ENCODE results near the gene AGAP3.

Gene AGAP3

DNA sequence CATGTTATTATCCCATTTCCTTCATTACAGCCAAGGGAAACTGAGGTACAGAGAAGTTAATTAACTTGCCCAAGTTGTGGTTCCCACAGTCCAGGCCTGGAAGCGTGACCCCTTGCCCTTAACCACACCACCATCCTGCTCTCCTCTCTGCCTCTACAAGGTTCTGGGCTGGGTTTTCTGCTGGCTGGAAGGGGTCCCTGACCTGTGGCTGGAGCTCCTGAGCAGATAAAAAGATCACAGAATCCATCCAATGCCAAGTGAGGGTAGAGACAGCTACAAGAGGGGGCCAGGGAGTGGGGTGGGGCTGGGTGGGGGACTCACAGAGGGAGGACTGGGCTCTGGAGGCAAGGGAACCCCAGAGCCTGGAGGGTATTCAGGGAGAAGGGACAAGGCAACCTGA is 91.0 kb downstream of the AGAP3 start:
- POLR2A ChIA-PET, result no interaction called here
- CTCF ChIA-PET, result interaction anchor here (1.4 to 3.5 kb wide), 6 partner anchors 10 to 214 kb away, joined by 3 to 12 read pairs (median 5); partner anchors contain the start of gene GBX1
- TF ChIP-seq, protein P1, sequence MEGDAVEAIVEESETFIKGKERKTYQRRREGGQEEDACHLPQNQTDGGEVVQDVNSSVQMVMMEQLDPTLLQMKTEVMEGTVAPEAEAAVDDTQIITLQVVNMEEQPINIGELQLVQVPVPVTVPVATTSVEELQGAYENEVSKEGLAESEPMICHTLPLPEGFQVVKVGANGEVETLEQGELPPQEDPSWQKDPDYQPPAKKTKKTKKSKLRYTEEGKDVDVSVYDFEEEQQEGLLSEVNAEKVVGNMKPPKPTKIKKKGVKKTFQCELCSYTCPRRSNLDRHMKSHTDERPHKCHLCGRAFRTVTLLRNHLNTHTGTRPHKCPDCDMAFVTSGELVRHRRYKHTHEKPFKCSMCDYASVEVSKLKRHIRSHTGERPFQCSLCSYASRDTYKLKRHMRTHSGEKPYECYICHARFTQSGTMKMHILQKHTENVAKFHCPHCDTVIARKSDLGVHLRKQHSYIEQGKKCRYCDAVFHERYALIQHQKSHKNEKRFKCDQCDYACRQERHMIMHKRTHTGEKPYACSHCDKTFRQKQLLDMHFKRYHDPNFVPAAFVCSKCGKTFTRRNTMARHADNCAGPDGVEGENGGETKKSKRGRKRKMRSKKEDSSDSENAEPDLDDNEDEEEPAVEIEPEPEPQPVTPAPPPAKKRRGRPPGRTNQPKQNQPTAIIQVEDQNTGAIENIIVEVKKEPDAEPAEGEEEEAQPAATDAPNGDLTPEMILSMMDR (IDR thresholded peaks at IDR 0.05; ENCODE audit: control extremely low read depth, extremely low read depth, low read depth, missing control alignments), result no peak
- DNase-seq (ENCODE audit: extremely low spot score), result no peak

DNA sequence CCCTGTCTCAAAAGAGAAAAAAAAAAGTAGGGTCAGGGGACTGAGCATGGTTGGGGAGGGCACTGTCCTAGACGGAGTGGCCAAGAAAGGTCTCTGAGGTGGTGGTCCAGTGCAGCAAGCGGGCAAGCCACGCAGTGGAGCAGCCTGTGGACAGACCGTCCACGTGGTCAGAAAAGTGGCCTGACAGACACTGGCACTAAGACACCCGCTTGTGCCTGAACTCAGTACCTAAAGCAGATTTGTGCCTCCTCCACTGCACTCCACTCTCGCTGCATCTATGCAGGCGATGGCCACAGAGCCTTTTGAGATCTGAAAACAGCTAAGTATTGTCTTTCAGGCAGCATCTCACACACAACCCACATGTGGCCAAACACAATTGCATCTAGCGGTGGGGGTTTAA is 92.0 kb downstream of the AGAP3 start:
- POLR2A ChIA-PET, result no interaction called here

DNA sequence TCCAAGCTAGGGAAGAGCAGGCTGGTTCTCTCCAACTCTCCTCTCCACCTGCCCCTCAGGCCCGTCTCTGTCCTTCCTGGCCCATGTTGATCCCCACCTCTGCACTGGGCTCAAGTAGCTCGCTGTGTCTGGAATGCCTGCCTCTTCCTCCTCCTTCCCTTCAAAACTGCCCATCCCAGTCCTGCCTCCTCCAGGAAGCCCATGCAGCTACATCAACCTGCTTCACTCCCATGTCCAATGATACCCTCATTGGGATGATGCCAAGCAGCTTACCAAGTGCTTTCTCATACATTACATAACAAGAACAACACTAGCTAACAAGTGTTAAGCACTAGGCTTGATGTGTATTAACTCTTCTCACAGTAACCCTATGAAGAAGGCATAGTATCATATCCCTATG is 92.6 kb downstream of the AGAP3 start:
- TF ChIP-seq, protein P1 (IDR thresholded peaks at IDR 0.05; ENCODE audit: control extremely low read depth, extremely low read depth, low read depth, missing control alignments), result no peak
- CTCF ChIA-PET, result interaction anchor here (0.7 to 2.0 kb wide), 5 partner anchors 8 to 58 kb away, joined by 3 to 9 read pairs (median 5); partner anchors contain the start of gene GBX1
- POLR2A ChIA-PET, result interaction anchor here (0.6 kb wide), 1 partner anchor 48 kb away, joined by 3 read pairs; the partner anchor contains the start of gene ABCF2
- no peak for DNase-seq (ENCODE audit: extremely low spot score)

More for the DNA sequence above, 92.0 kb downstream of the AGAP3 start:
- TF ChIP-seq, protein P1 (IDR thresholded peaks at IDR 0.05; ENCODE audit: control extremely low read depth, extremely low read depth, low read depth, missing control alignments), result no peak
- CTCF ChIA-PET, result interaction anchor here (0.7 to 2.0 kb wide), 4 partner anchors 10 to 57 kb away, joined by 3 to 9 read pairs (median 5); partner anchors contain the start of gene GBX1
- no peak for DNase-seq (ENCODE audit: extremely low spot score)

DNA sequence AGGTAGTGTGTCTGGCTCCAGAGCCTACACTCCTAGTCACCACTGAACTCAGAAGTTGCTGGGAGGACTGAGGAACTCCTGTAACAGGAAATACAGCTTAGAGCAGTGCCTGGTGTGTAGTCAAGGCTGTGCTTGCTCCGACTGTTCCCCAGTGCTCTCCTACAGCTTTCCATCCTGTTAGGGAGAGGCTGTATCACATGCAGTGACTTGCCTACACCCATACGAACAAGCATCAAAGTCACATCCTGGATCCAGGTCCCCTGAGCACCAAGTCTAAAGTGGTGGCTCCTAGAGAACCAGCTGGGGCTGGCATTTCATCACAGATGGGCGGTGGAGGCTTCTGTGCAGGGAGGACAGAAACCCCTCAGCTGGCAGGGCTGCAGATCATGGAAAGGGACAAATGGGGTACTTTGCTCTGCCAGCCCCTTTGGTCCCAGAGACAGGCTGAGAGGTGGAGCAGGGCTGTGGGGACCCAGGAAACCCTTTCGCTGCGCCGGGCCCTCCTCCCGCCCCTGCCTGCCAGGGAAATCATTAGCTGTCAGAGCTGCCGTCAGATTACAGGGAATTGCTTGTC is 93.1 kb downstream of the AGAP3 start:
- ChIA-PET POLR2A (no interaction called here), CTCF (interaction anchor here (1.7 to 2.0 kb wide), 3 partner anchors 9 to 55 kb away, joined by 5 to 9 read pairs (median 6); partner anchors contain the start of gene GBX1)
- TF ChIP-seq, protein P1 (IDR thresholded peaks at IDR 0.05; ENCODE audit: control extremely low read depth, extremely low read depth, low read depth, missing control alignments), result no peak
- DNase-seq (ENCODE audit: extremely low spot score), result no peak

DNA sequence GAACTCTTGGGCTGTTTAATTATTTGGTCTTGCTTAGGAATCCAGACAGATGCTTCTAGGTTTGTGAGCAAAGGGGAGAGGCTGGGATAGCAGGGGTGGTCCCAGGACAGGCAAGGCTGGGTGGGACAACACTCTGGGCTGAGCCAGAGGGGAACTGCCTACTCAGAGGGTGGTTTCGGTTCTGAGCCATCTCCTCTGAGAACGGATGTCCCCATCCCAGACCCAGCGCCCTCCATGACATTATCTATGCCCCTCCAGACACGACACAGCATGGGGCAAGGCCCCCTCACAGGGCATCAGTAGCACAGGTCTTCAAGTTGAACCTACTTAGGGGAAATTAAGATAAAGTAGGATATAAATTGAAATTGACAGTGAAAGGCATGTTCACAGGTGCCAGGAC is 93.7 kb downstream of the AGAP3 start:
- DNase-seq (ENCODE audit: extremely low spot score), result no peak
- ChIA-PET POLR2A (no interaction called here), CTCF (interaction anchor here (1.9 to 2.0 kb wide), 2 partner anchors 10 to 56 kb away, joined by 5 to 6 read pairs; no protein-coding TSS in a partner anchor)
- TF ChIP-seq, protein P1 (IDR thresholded peaks at IDR 0.05; ENCODE audit: control extremely low read depth, extremely low read depth, low read depth, missing control alignments), result no peak

DNA sequence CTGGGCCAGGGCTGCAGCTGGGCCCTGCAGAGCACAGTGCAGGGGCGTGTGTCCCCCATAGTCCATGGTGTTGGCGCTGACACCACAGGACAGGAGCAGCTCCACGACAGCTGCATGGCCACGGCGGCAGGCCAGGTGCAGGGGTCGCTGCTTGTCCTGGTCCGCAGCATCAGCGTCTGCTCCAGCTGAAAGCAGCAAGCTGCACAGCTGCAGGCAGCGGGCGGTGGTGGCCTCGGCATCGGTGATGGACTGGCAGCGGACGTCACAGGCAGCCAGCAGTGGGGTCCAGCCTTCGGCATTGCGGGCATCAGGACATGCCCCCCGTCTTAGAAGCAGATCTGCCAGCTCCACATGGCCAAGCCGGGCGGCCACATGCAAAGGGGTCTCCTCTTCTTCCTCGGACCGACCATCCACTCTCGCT is 94.7 kb downstream of the AGAP3 start:
- TF ChIP-seq, protein P1 (IDR thresholded peaks at IDR 0.05; ENCODE audit: control extremely low read depth, extremely low read depth, low read depth, missing control alignments), result no peak
- ChIA-PET CTCF (interaction anchor here (1.2 to 1.3 kb wide), 2 partner anchors 9 to 57 kb away, joined by 3 to 4 read pairs; no protein-coding TSS in a partner anchor), POLR2A (no interaction called here)
- DNase-seq (ENCODE audit: extremely low spot score), result no peak

Measured in GM10248 (cell line).